GM19438 (cell line): ENCODE measurements around the gene CALCA.
"Not testable (repeated sequence)": the region's sequence is repeated elsewhere in the genome, so short reads cannot be mapped to it uniquely, and the experiment has no call there.

ENCODE experiments used
- ATAC-seq: cut with Tn5 transposase; IDR thresholded peaks from one replicate; pipeline ENCODE4 v1.9.1; 2021; ENCODE audit warnings: low read depth; ENCODE audit not compliant: unreplicated experiment

Gene CALCA, protein sequence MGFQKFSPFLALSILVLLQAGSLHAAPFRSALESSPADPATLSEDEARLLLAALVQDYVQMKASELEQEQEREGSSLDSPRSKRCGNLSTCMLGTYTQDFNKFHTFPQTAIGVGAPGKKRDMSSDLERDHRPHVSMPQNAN

DNA sequence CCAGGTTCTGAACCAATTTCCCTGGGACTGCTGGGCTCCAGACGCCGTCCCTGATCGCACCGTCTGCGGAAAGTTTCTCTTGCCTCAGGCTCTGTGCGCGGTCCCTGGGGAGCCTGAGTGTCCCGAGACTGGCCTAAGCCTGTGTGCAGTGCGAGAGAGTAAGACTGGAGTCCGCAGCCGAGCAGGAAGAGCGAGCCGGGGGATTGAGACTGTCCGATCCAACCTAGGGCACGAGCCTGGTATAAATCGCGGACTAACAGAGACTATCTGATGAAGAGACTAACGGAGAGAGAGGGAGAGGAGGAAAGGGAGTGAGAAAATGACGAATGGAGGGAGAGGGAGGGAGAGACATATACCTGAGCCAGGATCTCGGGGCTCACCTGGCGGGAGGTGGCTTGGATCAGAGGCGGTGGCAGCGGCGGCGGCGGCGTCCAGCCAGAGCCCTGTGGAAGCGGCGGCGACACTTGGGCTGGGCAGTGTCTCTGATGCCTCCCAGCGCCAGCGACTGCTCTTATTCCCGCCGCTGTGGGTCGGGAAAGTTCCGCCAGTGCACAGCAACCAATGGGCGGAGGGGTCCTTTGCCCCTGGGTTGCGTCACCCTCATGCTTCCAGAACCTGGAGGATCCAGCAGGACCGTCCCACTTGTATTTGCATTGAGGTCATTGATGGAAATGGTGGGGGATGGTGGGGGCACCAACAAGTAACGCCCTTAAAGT, at the start of gene CALCA:
TSS of gene CALCA (minus strand) at position 487 of the 716 bp plus-strand sequence. CDS start 1,159 bp downstream, outside the sequence.
- no peak for ATAC-seq

DNA sequence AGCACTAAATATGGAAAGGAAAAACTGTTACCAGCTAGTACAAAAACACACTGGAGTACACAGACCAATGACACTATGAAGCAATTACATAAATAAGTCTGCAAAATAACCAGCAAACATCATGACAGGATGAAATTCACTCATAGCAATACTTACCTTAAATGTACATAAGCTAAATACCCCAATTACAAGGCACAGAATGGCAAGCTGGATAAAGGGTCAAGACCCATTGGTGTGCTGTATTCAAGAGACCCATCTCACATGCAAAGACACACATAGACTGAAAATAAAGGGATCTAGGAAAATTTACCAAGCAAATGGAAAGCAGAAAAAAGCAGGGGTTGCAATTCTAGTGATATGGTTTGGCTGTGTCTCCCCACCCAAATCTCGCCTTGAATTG, 44.0 kb upstream of the CALCA start:
- ATAC-seq: no peak

DNA sequence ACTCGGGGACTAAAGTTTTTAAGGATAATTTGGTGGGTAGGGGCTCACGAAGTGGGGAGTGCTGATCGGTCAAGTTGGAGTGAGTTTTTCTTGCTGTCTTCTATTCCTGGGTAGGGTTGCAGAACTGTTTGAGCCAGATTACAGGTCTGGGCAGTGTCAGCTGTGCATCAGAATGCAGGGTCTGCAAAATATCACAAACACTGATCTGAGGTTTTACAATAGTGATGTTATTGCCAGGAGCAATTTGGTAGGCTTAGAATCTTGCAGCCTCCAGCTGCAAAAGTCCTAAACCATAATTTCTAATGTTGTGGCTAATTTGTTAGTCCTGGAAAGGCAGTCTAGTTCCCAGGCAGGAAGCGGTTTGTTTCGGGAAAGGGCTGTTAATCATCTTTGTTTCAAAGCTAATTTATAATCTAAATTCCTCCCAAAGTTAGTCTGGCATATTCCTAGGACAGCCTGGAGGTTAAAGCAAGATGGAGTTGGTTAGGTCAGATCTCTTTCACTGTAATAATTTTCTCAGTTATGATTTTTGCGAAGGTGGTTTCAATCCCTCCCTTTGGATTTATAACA, 39.7 kb upstream of the CALCA start:
- ATAC-seq: no peak

DNA sequence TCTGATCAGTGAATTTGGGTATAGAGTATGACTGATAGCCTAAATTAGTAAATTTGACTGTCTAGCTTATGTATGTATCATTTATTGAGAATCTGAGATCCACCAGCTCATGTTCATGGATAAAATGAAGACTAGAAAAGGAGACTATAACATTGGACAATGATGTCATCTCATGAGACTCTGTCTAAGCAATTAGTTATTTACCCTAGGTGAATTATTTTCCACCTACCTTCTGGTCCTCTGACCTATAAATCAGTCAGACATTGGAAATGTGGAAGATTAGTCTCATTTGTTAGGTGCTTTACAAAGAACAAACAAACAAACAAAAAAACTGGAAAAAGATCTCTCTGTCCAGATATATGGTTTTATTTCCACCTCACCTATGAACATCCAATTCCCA, 38.7 kb upstream of the CALCA start:
- ATAC-seq: no peak

DNA sequence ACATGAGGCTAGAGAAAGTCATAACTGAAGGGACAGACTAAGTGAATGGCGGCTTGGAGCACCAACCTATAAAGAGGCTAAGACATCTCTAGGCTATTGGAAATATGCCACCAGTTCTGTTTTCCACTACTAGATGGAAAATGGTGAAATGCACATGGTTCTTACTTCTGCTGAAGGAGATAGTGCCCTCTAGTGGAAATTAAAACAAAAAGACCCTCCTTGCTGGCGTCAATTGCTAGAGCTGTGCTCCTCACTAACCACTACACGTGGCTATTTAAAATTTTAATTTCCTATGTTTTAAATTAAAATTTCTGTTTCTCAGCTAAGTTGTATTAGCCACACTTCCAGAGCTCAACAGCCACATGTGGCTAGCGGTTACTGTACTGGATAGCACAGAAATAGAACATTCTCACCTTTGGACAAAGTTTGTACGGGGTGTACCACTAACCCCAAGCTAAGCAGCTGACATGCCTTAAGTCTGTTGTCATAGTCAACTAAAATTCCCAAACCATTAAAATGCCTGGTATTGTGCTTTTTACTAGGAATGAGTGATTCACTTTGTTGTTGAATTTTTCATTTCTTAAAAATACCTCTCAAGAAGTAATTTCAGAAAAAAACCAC, 34.1 kb upstream of the CALCA start:
- no peak for ATAC-seq

DNA sequence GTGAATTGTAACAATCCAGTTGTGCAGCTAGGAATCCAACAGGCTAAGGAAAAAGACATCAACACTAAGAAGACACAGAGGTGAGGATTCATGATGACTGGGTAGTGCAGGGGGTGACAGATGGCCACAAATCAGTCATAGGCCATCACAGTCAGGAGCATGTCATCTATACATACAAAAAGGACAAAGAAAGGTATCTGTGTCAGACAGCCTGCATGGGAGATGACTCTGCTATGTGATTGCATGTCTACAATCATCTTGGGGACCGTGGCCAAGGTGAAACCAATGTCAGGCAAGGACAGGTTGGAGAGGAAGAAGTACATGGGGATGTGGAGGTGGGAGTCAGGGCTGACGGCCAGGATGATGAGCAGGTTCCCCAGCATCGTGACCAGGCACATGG, 16.0 kb upstream of the CALCA start:
- ATAC-seq: not testable (repeated sequence)

DNA sequence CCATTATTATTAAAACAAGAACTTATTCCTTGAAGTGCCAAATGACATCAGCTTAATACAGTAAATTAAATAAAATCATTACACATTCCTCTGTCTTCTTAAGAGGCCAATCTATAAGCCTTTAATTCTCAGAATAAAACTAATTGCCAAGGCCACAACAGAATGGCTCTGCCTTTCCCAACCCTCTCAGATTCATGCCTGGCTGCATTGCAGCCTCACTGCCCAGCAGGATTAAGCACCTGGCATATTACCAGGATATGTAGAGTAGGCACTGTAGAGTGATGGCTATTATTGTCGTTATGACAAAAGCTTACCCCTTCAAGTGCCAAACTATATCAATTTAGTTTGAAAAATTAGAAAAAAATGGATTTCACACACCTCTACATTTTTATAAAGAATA, 9.4 kb upstream of the CALCA start:
- no peak for ATAC-seq

DNA sequence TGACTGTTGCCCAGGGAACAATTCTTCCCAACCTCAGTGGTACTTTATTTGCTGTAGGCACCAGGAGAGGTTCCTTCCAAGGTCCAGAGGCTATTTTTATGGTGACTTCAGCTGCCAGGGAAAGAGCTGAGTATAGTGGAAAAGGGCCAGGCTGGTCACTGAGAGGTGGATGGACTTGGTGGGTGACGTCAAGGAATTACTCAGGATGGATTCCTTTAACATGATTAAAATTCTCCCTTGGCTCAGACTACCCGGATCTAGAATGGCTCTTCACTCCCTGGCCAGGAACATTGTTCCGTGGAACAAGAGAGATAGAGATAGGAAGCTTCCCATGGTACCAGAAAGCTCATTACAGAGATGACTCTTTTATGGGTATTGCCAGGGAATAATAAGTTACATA, 8.7 kb upstream of the CALCA start:
- ATAC-seq: no peak

DNA sequence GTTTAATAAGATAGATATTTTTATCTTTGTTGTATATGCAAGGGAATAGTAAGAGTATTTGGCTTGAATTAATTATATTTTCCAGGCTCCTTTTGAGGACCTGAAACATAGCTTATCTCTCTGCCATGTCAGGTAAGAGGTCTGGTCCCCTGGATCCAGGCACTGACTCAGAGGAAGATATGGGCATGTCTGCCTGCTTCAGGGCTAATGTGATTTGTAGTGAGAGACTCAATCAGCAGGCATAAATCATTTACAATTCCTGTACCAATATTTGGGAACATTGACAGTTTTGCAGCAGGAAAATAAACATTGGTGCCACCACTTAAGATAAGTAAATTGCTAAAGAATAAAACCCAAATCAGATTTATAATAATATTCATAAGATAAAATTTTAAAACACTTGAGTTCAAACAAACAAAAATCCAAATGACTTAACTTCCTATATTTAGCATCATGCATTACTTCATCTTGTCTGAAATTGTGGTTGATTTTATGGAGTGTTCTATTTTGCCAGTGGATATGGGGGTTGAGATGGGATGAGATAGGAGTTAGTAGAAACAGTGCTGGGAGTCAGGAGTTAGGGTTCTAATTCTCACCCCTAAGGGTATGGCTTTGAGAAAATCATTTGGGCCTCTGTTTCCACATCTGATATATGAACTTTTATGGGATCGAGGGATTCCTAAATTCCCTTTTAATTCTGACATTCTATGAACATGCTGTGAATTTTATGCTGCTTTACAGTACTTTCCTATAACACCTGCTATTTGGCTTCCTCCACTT, 5.1 kb upstream of the CALCA start:
- ATAC-seq: no peak

DNA sequence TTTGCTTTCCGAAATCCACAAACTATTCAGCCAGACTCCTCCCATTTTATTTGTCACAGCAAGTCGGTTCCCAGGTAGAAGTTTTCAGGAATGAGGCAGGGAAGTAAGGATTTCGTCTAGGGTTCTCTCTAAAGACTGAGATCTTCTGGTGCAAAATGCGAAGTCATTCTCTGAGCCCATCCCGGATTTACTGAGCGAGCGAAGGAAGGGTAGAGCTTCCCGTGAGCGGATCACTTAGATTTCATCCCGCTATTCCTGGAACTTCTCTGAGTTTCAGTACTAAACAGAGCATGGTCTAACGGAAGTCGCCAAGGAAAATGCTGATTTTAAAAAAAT, 3.1 kb upstream of the CALCA start:
- ATAC-seq: no peak

DNA sequence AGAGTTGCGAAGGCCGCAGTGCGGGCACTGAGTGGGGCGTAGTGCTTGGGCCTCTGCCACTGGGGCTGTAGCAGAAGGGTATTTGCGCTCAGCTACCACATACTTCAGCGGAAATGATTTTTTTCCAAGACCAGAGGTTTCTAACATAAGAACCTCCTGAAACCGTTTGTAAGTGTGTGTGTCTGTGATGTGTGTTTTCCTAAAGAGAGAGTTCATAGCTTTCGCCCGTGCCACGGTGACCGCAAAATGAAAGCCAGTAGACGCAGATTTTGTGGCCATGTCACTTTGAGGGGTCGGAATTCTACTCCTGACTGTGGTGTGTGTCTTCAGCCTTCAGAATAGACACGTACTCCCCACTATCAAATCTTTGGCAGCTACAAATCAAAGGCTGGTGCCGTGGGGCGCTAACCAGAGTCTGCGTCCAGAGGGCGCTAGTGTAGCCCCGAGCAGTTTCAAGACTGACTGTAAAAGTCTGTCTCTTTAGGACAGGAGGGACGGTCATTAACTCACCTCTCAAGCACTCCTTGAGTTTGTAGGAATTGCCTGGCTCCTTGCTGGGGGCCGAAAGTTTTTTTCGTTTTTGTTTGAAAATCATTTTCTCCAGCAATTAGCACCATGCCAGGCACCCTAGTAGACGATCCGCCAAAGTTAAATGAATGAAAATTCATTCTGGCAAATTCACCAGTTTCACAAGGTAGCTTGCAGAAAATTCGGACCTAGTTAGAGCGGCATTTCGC, 2.5 kb upstream of the CALCA start:
- no peak for ATAC-seq

DNA sequence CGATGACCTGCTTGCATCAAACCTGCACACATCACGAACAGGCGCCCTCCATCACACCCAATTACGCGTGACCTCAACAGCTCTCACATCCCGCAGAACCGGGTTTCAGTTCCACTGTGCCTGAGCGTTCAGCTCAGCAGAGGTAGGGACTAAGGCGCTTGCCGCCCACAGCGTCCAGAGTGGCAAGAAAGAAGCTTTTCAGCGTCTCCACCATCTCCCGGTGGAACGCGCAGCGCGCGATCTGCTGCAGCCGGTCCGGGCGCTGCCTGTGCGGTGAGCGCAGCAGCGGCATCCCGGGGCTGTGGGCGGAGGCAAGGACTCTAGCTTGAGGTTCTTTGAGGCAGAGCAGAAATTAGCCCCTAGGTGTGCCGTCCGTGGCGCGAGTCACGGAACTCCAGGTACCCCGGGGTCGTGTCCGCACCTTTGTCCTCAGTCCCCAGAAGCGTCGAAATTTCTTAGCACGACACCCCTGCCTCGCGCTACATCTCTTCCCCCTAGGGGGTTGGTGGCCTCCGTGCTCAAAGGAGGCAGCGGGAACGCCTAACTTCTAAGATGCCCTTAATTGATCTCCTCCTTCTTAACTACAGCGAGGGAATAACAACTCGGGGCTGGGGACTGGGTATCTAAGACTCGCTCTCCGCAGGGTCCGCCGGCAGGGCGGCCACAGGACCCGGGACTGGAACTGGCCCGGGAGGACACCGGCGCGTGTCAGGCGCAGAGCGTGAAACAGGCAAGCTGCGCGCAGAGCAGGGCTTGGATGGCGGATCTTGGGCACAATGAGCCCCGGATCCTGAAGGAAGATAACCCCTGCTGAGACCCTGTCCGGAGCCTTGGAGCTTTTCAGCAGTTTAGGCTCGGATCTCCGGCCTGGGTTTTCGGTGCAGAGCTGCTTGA, 1.7 kb upstream of the CALCA start:
- ATAC-seq: peak; percentile 43

DNA sequence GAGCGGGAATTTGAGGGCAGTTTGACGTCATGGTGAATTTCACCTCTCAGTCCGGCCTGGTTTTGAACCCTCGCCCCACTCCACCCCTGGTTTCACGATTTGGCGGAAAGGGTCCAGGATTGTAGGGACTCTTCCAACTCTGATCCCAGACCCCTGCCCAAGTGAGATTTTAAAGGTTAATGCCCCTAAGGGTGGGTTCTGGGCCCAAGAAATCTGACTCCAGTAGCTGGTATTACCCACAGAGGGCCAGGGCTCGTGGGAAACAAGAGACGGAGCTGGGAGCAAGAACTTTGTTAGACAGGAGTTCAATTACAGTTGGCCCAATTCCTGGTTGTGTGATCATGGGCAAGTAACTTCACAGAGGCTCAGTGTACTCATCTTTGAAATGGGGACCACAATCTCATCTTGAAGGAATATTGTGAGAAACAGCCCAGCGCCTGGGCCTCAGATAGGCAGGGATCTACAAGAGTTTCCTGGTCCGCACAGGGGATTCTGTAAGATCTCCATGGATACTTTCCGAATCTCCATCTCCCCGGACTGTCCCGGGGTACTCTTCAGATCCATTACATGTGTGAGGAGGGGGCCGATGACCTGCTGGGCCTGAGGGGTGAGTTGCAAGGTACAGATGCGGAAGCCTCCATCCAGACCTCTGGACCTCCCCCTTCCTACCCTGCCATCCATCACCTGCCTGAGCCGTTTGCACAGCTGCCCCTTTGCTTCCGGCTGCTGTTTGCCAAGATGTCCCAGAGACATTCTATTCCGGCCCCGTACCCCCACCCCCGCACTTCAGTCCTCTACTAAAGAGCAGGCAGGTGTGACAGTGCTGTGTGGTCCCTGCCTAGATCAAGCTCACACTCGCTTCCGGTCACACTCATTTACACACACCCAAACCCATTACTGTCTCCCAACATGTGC, 687 bp upstream of the CALCA start:
- ATAC-seq: no peak

DNA sequence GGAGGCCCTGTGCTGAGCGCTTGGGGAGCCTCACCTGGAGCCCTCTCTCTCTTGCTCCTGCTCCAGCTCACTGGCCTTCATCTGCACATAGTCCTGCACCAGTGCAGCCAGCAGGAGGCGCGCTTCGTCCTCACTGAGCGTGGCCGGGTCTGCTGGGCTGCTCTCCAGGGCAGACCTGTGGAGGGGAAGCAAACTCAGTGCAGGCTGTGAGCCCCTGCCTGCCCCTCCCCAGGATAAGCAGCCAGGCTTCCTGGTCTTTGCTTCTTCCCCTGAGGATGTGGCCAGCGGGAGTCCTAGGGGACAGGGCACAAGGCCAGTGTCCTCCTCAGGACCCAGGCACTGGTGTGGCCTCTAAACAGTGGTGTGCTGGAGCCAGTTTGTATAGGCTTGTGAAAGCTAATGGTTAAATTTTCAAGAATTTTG, 2.2 kb downstream of the CALCA start:
- peak; percentile 50 for ATAC-seq

DNA sequence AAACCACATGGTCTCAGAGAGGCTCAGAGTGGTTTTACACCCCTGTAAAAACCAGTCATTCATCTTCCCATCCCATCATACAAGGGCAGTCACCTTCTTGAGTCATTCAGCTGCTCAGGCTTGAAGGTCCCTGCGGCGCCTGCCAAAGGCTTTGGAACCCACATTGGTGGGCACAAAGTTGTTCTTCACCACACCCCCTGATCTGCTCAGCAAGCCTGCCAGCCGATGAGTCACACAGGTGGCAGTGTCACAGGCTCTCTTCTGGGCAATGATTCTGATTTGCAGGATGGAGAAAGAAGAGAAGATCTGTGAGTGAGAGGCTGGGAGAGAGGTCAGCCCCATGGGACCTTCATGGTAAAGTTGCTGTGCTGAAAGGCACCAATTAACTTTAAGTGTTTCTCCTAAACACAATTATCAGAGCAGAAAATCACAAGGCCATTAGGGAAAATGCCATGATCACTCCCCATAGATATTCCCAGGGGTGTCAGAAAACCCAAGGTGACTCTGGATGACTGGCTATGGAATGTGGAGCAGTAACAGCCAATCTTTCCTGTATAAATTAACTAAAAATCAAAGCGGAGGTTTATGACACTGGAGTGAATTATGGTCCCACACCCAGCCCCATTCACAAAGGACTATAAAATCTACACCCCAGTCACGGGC, 4.4 kb downstream of the CALCA start:
- no peak for ATAC-seq

DNA sequence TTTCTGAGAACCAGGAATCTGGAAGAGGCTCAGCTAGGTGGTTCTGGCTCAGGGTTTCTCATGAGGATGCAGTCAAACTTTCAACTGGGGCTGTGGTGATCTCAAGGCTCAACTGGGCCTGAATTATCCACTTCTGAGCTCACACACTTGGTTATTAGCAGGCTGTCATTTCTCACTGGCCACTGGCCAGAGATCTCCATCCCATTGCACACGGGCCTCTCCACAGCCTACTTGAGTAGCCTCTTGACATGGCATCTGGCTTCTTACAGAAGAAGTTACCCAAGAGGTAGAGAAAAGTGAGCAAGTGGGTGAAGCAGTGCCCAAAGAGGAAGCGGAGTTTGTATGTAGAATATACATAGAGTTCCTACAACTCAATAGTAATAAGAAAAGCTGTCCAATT, 16.0 kb downstream of the CALCA start:
- ATAC-seq: no peak

DNA sequence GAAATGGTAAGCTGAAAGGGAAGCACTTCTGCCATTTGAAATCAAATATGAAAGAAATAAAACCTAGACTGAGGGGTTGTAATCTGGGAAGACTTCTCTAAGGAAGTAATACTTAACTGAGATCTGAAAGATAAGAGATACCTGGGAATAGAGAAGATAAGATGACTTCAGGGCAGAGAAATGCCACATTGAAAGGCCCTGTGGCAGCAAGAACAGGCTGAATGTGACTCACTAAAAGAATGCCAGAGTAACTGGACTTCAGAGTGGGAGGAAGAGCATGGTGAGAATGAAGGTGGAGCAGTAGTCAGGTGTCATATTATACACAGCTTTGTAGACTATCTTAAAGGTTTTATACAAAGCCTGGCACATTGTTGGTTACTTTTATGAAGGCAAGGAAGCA, 17.6 kb downstream of the CALCA start:
- ATAC-seq: no peak

DNA sequence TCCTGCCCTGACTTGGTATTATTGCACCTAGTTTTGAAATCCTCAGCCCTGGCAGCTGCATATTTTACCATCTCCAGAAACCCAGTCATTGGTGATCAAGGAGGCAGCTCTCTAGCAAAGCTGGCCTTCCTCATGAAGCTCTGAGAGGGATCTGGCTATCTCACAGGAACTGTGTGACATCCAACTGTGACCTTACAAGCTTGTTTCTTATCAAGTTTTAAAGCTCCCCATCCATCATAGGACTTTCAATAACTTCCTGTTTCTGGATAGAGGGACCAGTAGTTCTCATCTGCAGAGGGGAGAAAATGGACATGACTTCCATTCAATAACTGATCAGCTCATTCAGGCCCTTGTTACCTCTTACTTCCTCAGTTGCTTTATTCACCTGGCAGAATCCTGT, 18.2 kb downstream of the CALCA start:
- no peak for ATAC-seq
